OCI-LY1 (cell line): ENCODE results near the gene DNAJB5.

Experiments
- H2AFZ ChIP-seq: fragments of 200-600 bp; sonication (generic), shearing (Covaris generic); 2 replicates; pipeline ENCODE4 v1.6.0; 2014; ENCODE audit warnings: antibody characterized with exemption, mild to moderate bottlenecking, low read length
- H3F3A ChIP-seq: fragments of 200-600 bp; sonication (generic), shearing (Covaris generic); 2 replicates; pipeline ENCODE4 v1.6.0; 2014; ENCODE audit warnings: mild to moderate bottlenecking, antibody characterized with exemption, low read length, moderate library complexity; ENCODE audit not compliant: insufficient read depth
- H3K27ac ChIP-seq: fragments of 200-600 bp; sonication (generic); 2 replicates; pipeline ENCODE4 v1.5.1; 2014; ENCODE audit warnings: low read length, mixed run types, mild to moderate bottlenecking, low read depth; ENCODE audit not compliant: poor library complexity, severe bottlenecking
- H3K27me3 ChIP-seq: fragments of 200-600 bp; sonication (generic); 2 replicates; pipeline ENCODE4 v1.6.0; 2014; ENCODE audit warnings: antibody characterized with exemption, mild to moderate bottlenecking, low read length, moderate library complexity; ENCODE audit not compliant: insufficient read depth
- H3K36me3 ChIP-seq: fragments of 200-600 bp; sonication (generic); 2 replicates; pipeline ENCODE4 v1.6.1; 2014; ENCODE audit warnings: mild to moderate bottlenecking, antibody characterized with exemption, low read length, moderate library complexity, mixed read lengths; ENCODE audit not compliant: insufficient read depth
- H3K4me1 ChIP-seq: fragments of 200-600 bp; sonication (generic); 2 replicates; pipeline ENCODE4 v1.5.1; 2014; ENCODE audit warnings: mild to moderate bottlenecking, low read length, moderate library complexity; ENCODE audit not compliant: insufficient read depth, severe bottlenecking
- H3K4me2 ChIP-seq: fragments of 200-600 bp; sonication (generic), shearing (Covaris generic); 2 replicates; pipeline ENCODE4 v1.6.1; 2014; ENCODE audit warnings: low read length
- H3K4me3 ChIP-seq: fragments of 200-600 bp; sonication (generic); 2 replicates; pipeline ENCODE4 v1.5.1; 2014; ENCODE audit warnings: low read length, low read depth, mild to moderate bottlenecking, mixed read lengths; ENCODE audit not compliant: poor library complexity, severe bottlenecking
- H3K79me2 ChIP-seq: fragments of 200-600 bp; shearing (Covaris generic); 2 replicates; pipeline ENCODE4 v1.6.1; 2016; ENCODE audit warnings: mixed run types, low read length, mixed read lengths; ENCODE audit not compliant: insufficient read depth
- H3K9ac ChIP-seq: fragments of 200-600 bp; sonication (generic), shearing (Covaris generic); 2 replicates; pipeline ENCODE4 v1.6.1; 2014; ENCODE audit warnings: mild to moderate bottlenecking, low read length, mixed read lengths
- H3K9me2 ChIP-seq: fragments of 200-600 bp; sonication (generic), shearing (Covaris generic); 2 replicates; pipeline ENCODE4 v1.6.1; 2014; ENCODE audit warnings: low read depth, mild to moderate bottlenecking, low read length, mixed read lengths
- H3K9me3 ChIP-seq: fragments of 200-600 bp; shearing (Covaris generic); 2 replicates; pipeline ENCODE4 v1.6.1; 2014; ENCODE audit warnings: low read length, mixed read lengths
- H4K20me1 ChIP-seq: fragments of 200-600 bp; sonication (generic), shearing (Covaris generic); 2 replicates; pipeline ENCODE4 v1.6.0; 2016; ENCODE audit warnings: mild to moderate bottlenecking, low read length; ENCODE audit not compliant: insufficient read depth
- CTCF ChIP-seq: fragments of 200-600 bp; sonication (generic), shearing (Covaris generic); IDR thresholded peaks from 2 replicates; pipeline ENCODE4 v1.5.1; 2017; ENCODE audit warnings: mild to moderate bottlenecking, antibody characterized with exemption, low read length, moderate library complexity, mixed read lengths
- EZH2 ChIP-seq: fragments of 200-600 bp; sonication (generic), shearing (Covaris generic); IDR thresholded peaks from 2 replicates; pipeline ENCODE4 v1.8.0; 2017; ENCODE audit warnings: borderline replicate concordance, mixed run types, mild to moderate bottlenecking, antibody characterized with exemption, low read length, moderate library complexity, mixed read lengths

Gene DNAJB5

GRCh38 chr9:34971146-34971811, 18.3 kb upstream of the DNAJB5 start:
- Histone ChIP-seq H3K27ac (no peak overlapping the region), H3K9ac (no peak overlapping the region), H3K36me3 (no peaks in the 10 kb centered on the region), H3K9me3 (no peaks in the 10 kb centered on the region), H3K4me3 (no peak overlapping the region), H3K4me1 (no peaks in the 10 kb centered on the region), H4K20me1 (no peaks in the 10 kb centered on the region), H2AFZ (no peak overlapping the region), H3K27me3 (no peaks in the 10 kb centered on the region), H3K79me2 (no peaks in the 10 kb centered on the region), H3K9me2 (no peaks in the 10 kb centered on the region), H3F3A (no peaks in the 10 kb centered on the region), H3K4me2 (no peak overlapping the region)
- no peak for TF ChIP-seq EZH2
- no peak for TF ChIP-seq CTCF

GRCh38 chr9:34974664-34975063, 14.9 kb upstream of the DNAJB5 start:
- H3K36me3 ChIP-seq = no peaks in the 10 kb centered on the region
- no peaks in the 10 kb centered on the region for H3F3A ChIP-seq
- no peak overlapping the region for H3K4me2 ChIP-seq
- no peaks in the 10 kb centered on the region for H3K9me3 ChIP-seq
- no peak overlapping the region for H3K4me3 ChIP-seq
- H4K20me1 ChIP-seq = no peaks in the 10 kb centered on the region
- TF ChIP-seq CTCF = no peak
- H2AFZ ChIP-seq = no peak overlapping the region
- H3K4me1 ChIP-seq = no peaks in the 10 kb centered on the region
- no peaks in the 10 kb centered on the region for H3K79me2 ChIP-seq
- H3K27ac ChIP-seq = no peak overlapping the region
- peaks cover 4% of the 10 kb centered on the region; the same call in 1 of the 2 replicates for H3K27me3 ChIP-seq
- no peaks in the 10 kb centered on the region for H3K9me2 ChIP-seq
- H3K9ac ChIP-seq = no peak overlapping the region

GRCh38 chr9:34976441-34976840, 13.1 kb upstream of the DNAJB5 start:
- no peak for TF ChIP-seq CTCF
- TF ChIP-seq EZH2 = no peak
- H3K27me3 ChIP-seq = peaks cover 4% of the 10 kb centered on the region; the same call in 1 of the 2 replicates

More at GRCh38 chr9:34976441-34976840, 13.1 kb upstream of the DNAJB5 start:
- Histone ChIP-seq H4K20me1 (no peaks in the 10 kb centered on the region), H3K4me2 (no peak overlapping the region), H3K79me2 (no peaks in the 10 kb centered on the region), H3F3A (no peaks in the 10 kb centered on the region), H2AFZ (no peak overlapping the region), H3K36me3 (no peaks in the 10 kb centered on the region), H3K9ac (no peak overlapping the region), H3K4me3 (no peak overlapping the region), H3K9me3 (no peaks in the 10 kb centered on the region), H3K27ac (no peak overlapping the region), H3K9me2 (no peaks in the 10 kb centered on the region), H3K4me1 (no peaks in the 10 kb centered on the region)
